Dedifferentiated amniotic fluid mesenchymal stem cell (primary cell): Measurements from ENCODE around the gene CELSR1.
"Not testable (repeated sequence)": the region's sequence is repeated elsewhere in the genome, so short reads cannot be mapped to it uniquely, and the experiment has no call there.

Experiments
- DNase-seq: peaks from one replicate; pipeline ENCODE4 v3.0.0-alpha.2; 2016; ENCODE audit errors: extremely low spot score

Gene CELSR1

GRCh38 chr22:46532416-46532815 lies 5.0 kb downstream of the CELSR1 start:
- DNase-seq = no peak

DNA sequence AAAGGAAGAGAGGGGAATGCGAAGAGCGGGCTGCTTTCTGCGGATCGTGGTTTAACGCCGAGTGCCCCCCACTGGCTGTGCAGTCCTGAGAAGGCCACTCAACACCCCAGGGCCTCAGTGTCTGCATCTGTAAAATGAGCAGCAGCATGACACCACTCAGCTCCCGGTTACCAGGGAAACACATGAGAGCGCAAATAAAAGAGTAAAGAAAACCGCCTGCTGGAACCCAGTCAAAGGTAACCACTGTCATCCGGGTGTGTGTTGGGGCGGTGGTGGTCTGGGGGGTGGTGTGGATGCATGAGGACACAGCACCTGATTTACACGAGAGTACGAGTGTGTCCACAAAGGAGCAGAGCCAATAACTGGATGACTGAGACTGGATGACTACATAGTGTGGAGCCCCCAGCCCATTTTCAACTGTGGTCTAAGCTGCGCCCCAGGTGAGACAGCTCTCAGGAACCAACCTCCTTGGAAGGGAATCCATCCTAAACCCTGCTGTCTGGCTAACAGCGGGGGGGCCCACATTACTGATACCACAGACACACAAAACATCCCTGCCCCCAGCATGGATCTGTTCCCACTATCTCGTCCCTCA lies 5.7 kb downstream of the CELSR1 start:
- DNase-seq = no peak

DNA sequence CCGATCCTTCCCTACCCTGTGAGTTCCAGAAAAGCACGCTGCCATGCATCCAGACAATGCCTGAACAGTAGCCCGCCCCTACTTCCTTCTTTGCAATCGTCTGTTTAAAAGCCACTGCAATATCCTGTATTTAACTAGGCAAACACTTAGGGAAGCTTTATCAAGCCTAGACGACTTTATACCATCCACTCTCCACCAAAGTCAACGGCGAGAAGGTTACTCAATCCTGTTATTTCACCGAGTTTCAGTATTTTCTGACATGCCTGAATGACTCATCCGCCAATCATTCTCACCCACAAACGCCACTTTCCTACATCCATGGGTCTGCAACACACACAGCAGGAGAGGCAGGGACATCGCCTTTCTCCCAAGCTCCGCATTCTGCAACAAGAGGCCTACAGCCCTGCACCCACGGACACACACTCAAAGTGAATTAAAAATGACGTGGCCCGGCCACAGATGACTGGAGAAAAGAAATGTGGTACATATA lies 9.3 kb downstream of the CELSR1 start:
- DNase-seq = no peak

- no peak for DNase-seq
Observed at GRCh38 chr22:46526244-46526839, 11.1 kb downstream of the CELSR1 start.

GRCh38 chr22:46525389-46526243 lies 11.8 kb downstream of the CELSR1 start:
- DNase-seq = no peak

DNA sequence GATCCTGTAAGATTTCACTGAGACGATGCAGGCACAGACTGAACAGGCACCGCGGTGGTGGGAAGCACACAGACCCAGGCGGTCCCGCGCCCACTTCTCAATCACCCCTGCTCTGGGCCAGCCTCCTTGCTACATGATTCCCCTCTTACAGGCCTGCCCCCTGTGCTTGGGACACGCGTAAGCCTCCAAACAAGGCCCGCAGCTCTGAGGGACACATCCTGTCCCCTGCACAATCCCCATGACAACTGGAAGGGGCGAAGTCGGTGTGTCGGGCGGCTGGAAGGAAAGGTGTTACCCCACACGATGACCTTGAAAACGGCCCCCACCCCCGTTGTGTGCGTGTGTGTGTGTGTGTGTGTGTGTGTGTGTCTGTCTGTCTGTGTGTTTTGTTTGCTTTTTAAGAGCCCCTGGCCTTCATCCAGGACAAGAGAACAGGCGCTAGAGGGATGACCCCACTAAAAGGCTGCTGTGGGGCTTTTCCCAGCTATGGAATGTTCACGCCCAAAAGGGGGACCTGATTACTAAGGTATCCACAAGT lies 13.1 kb downstream of the CELSR1 start:
- DNase-seq = no peak

- no peak for DNase-seq
Observed at GRCh38 chr22:46522797-46523196, 14.6 kb downstream of the CELSR1 start.

DNA sequence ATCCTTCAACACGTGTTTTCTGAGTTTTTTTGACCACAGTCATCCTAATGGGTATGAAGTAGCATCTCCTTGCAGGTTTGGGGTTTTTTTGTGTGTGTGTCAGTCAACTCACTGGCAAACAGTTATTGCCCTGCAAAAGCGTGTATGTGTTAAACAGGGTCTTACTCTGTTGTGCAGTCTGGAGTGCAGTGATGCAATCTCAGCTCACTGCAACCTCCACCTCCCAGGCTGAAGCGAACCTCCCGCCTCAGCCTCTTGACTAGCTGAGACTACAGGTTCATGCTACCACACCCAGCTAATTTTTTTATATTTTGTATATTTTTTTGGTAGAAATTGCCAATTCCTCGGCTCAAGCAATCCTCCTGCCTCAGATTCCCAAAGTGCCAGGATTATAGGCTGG lies 15.4 kb downstream of the CELSR1 start:
- no peak for DNase-seq

DNA sequence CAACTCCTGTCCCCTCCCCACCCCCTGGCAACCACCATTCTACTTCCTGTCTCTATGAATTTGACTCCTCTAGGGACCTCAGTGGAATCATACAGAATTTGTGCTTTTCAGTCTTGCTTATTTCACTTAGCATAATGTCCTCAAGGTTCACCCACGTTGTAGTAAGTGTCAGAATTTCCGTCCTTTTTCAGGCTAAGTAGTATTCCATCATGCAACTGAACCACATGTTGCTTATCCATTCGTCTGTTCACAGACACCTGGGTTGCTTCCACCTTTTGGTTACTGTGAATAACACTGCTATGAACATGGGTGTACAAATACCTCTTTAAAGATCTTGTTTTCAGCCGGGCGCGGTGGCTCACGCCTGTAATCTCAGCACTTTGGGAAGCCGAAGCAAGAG lies 16.5 kb downstream of the CELSR1 start:
- DNase-seq = no peak

DNA sequence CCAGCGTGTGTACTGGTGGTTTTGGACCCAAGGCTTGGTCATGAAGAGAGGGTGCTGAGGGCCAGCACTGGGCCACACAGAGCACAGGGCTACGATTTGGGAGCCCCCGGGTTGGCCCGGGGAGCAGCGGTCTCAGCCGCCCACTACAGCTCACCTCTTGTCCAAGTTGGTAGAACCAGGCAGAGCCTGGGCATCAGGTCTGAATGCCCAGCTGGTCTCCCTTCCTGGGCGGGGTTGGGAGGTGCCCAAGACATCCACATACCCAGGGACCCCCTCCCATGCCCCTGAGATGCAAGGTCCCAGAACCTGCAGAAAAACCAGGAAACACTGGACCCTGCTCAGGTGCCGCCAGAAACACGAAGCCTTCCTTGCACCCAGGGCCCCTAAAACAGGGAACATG lies 18.0 kb downstream of the CELSR1 start:
- DNase-seq = no peak

DNA sequence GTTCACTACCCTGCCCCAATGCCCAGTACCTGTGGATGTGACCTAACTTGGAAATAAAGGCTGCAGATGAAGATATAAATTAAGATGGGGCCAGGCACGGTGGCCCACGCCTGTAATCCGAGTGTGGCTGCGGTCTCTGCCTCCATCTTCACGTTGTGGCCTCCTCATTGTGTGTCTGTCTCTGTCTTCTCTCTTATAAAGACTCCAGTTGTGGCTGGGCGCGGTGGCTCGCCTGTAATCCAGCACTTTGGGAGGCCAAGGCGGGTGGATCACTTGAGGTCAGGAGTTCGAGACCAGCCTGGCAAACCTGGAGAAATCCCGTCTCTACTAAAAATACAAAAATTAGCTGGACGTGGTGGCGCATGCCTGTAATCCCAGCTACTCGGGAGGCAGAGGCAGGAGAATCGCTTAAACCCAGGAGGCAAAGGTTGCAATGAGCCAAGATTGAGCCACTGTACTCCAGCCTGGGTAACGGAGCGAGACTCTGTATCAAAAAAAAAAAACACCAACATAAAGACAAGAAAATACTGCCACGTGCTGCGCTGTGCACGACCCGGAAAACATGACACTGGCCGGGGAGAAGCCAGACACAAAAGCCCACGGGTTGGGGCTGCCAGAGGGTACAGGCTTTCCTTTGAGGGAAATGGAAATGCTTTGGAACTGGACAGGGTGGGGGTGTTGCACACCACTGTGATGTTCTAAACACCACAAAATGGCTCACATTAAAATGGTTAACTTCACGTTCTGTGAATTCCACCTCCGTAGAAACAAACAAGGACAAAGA lies 18.7 kb downstream of the CELSR1 start:
- DNase-seq = no peak

- no peak for DNase-seq
Observed at GRCh38 chr22:46518038-46518437, 19.4 kb downstream of the CELSR1 start.

- DNase-seq = no peak
Observed at GRCh38 chr22:46517255-46517761, 20.1 kb downstream of the CELSR1 start.

DNA sequence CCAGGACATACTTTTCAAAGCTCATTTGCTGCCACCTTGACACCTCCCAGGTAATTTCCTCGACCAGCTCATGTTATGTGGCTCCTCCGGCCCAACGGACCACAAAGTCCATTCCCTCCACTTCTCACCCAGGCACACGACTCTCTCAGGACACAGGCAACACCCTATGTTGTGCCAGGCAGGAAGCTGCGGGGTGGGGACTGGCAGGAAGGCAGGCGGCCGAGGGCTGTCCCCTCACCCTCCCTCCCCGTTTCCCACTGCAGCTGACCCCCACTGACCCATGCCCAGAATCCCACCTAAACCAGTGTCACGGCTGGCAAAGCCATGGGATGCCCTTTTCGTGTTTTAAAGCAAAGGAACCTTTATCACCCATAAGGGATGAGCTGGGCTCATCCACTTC lies 20.8 kb downstream of the CELSR1 start:
- no peak for DNase-seq

- DNase-seq = not testable (repeated sequence)
Observed at GRCh38 chr22:46516112-46516487, 21.3 kb downstream of the CELSR1 start.

GRCh38 chr22:46515208-46516111 lies 22.0 kb downstream of the CELSR1 start:
- DNase-seq = no peak

DNA sequence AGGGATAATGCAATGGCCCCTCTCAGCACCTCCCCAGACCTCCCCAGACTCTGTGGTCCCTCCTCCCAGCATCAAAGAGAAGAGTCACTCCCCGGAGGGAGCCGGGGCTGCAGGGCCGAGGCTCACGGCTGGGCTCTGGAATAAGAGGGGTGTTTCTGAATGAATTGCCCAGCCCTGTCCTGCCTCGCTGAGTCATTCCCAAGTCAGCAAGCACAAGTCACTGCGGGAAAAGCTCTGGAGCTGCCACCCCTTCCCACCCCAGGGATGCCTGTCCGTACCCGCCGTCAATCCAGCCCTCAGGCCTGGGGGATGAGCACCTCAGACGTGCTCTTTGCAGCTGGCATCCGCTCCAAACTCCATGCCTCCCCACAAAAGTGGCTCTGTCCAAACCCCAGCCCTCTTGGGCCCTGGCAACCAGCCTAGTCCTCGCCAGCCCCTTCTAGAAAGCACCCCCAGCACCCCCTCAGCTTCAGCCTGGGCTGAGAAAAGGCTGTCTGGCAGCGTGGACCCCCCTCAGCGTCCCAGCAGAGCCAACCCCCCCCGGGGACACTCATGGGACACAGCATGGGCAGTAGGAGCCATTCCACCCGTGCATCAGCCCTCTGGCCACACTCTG lies 22.7 kb downstream of the CELSR1 start:
- peak; percentile 38 for DNase-seq

GRCh38 chr22:46513908-46514550 lies 23.4 kb downstream of the CELSR1 start:
- DNase-seq = no peak

DNA sequence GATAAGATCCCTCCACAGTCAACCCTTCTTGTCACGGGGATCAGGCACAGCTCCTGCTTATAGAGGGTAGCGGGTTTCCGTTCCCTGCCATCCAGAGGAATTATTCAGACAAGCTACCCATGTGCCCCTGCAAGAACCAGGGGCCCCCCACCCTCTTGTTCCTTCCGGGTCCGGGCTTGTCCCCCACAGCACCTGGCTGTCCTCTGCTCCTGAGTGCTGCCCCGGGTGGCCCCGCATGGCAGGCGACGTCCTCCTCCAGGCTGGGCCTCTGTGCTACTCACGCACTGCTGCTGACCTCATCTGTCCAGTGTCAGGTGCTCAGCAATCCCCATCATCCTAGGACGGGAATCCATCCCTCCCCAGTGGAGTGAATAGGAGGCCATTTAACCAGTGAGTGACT lies 24.7 kb downstream of the CELSR1 start:
- DNase-seq = no peak

DNA sequence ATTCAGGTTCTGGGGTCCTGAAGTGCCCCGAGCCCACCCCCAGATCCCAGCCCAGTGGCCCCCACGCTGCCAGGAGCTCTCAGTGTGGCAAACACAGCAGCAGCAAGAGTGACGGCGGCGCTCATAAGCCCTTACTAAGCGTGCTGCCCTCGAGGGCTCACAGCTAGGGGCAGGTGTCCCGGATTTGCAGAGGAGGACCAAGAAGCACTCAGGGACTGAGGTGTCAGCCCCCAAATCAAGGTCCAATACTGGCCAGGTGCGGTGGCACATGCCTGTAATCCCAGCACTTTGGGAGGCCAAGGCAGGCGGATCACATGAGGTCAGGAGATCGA lies 25.4 kb downstream of the CELSR1 start:
- no peak for DNase-seq
